HG03354 (cell line): ENCODE measurements around the gene CHID1.

Source experiments
- ATAC-seq: cut with Tn5 transposase; IDR thresholded peaks from one replicate; pipeline ENCODE4 v1.9.1; 2021; ENCODE audit warnings: mild to moderate bottlenecking; ENCODE audit not compliant: unreplicated experiment, poor library complexity, severe bottlenecking

CHID1 gene

GRCh38 chr11:911031-911889, 650 bp upstream of the CHID1 start:
- peak; percentile 43 for ATAC-seq

- peak; percentile 12 for ATAC-seq
Measured at GRCh38 chr11:910044-910588, 494 bp downstream of the CHID1 start.

GRCh38 chr11:909406-909805, 1.2 kb downstream of the CHID1 start:
- ATAC-seq, result no peak

- ATAC-seq, result no peak
Measured at GRCh38 chr11:908273-908672, 2.3 kb downstream of the CHID1 start.

- no peak for ATAC-seq
Measured at GRCh38 chr11:907668-908067, 2.9 kb downstream of the CHID1 start.

GRCh38 chr11:905952-906351, 4.7 kb downstream of the CHID1 start:
- ATAC-seq, result no peak

- no peak for ATAC-seq
Measured at GRCh38 chr11:904380-904779, 6.2 kb downstream of the CHID1 start.

GRCh38 chr11:901452-902061, 9.1 kb downstream of the CHID1 start:
- ATAC-seq, result no peak

- no peak for ATAC-seq
Measured at GRCh38 chr11:900545-900944, 10.1 kb downstream of the CHID1 start.

- ATAC-seq, result no peak
Measured at GRCh38 chr11:899724-900123, 10.9 kb downstream of the CHID1 start.

GRCh38 chr11:898540-899190, 11.9 kb downstream of the CHID1 start:
- ATAC-seq, result no peak

- ATAC-seq, result no peak
Measured at GRCh38 chr11:898143-898511, 12.5 kb downstream of the CHID1 start.

- ATAC-seq, result no peak
Measured at GRCh38 chr11:897253-898142, 13.1 kb downstream of the CHID1 start.

- ATAC-seq, result no peak
Measured at GRCh38 chr11:895331-896110, 15.1 kb downstream of the CHID1 start.

- ATAC-seq, result no peak
Measured at GRCh38 chr11:894575-895201, 15.9 kb downstream of the CHID1 start.

- ATAC-seq, result no peak
Measured at GRCh38 chr11:893008-893654, 17.5 kb downstream of the CHID1 start.

GRCh38 chr11:890794-891540, 19.6 kb downstream of the CHID1 start:
- no peak for ATAC-seq
